ENCODE data around the gene FTMT.

DNA sequence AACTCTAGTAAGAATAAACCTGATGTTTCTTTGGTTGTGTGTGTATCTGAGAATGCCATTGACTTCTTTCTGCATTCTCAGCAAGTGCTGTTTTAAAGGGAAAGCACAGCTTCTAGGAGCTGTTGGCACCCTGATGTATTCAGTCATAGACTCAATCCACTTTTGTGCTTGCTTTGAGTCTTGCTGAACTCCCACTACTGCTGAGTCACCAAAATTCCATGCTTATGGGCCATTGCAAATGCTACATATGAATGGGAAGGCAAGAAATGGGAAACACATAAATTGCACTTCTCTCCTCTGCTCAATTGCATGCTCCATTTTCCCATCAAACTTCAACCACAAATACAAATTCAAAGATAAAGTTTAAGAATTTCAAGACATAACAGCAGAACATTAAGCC is 9.8 kb upstream of the FTMT start:
- TF ChIP-seq GABPA (IDR thresholded peaks at IDR 0.05; ENCODE audit: low read depth): no peak
- TF ChIP-seq, protein P1, sequence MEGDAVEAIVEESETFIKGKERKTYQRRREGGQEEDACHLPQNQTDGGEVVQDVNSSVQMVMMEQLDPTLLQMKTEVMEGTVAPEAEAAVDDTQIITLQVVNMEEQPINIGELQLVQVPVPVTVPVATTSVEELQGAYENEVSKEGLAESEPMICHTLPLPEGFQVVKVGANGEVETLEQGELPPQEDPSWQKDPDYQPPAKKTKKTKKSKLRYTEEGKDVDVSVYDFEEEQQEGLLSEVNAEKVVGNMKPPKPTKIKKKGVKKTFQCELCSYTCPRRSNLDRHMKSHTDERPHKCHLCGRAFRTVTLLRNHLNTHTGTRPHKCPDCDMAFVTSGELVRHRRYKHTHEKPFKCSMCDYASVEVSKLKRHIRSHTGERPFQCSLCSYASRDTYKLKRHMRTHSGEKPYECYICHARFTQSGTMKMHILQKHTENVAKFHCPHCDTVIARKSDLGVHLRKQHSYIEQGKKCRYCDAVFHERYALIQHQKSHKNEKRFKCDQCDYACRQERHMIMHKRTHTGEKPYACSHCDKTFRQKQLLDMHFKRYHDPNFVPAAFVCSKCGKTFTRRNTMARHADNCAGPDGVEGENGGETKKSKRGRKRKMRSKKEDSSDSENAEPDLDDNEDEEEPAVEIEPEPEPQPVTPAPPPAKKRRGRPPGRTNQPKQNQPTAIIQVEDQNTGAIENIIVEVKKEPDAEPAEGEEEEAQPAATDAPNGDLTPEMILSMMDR (IDR thresholded peaks at IDR 0.05; ENCODE audit: insufficient read depth, low read length): no peak
- TF ChIP-seq POLR2AphosphoS5 (IDR thresholded peaks at IDR 0.05; ENCODE audit: low read depth): no peak
- no peak for TF ChIP-seq SPI1 (IDR thresholded peaks at IDR 0.05; ENCODE audit: borderline replicate concordance, low read depth)
